Effector memory CD4-positive, alpha-beta T cell (primary cell): ENCODE data around the gene L3MBTL4.

ENCODE experiments used
- DNase-seq, 3 donors: peaks; one replicate each; pipeline ENCODE4 v3.0.0-alpha.2; 2020
- H3K27ac ChIP-seq: 2 replicates; pipeline ENCODE4 v1.7.0; 2013; ENCODE audit warnings: mild to moderate bottlenecking, low read length, moderate library complexity; ENCODE audit not compliant: insufficient read depth, poor library complexity, severe bottlenecking
- H3K27me3 ChIP-seq: replicated peaks from 2 replicates; pipeline ENCODE4 v1.7.0; 2013; ENCODE audit warnings: mild to moderate bottlenecking, low read length; ENCODE audit not compliant: insufficient read depth, control insufficient read depth, poor library complexity, severe bottlenecking
- H3K36me3 ChIP-seq: 2 replicates; pipeline ENCODE4 v1.7.0; 2013; ENCODE audit warnings: mild to moderate bottlenecking, low read length, moderate library complexity; ENCODE audit not compliant: control insufficient read depth, insufficient read depth
- H3K4me1 ChIP-seq: 2 replicates; pipeline ENCODE4 v1.7.0; 2013; ENCODE audit warnings: low read length, mild to moderate bottlenecking; ENCODE audit not compliant: control insufficient read depth, insufficient read depth, poor library complexity, severe bottlenecking
- H3K4me3 ChIP-seq: 2 replicates; pipeline ENCODE4 v1.7.0; 2013; ENCODE audit warnings: low read length, low read depth, mild to moderate bottlenecking; ENCODE audit not compliant: insufficient read depth, poor library complexity, severe bottlenecking
- H3K9me3 ChIP-seq: 2 replicates; pipeline ENCODE4 v1.7.0; 2013; ENCODE audit warnings: mild to moderate bottlenecking, low read length, moderate library complexity; ENCODE audit not compliant: control insufficient read depth

Gene L3MBTL4

GRCh38 chr18:5944448-5944847 lies 470.3 kb downstream of the L3MBTL4 start:
- H3K4me1 ChIP-seq = no peaks in the 10 kb centered on the region
- H3K9me3 ChIP-seq = no peaks in the 10 kb centered on the region
- no peak overlapping the region for H3K4me3 ChIP-seq
- no peak for DNase-seq
- H3K27ac ChIP-seq = no peak overlapping the region
- H3K36me3 ChIP-seq = no peaks in the 10 kb centered on the region
- H3K27me3 ChIP-seq = no peaks in the 10 kb centered on the region

GRCh38 chr18:5943514-5943913 lies 471.2 kb downstream of the L3MBTL4 start:
- Histone ChIP-seq H3K27me3 (no peaks in the 10 kb centered on the region), H3K4me3 (no peak overlapping the region), H3K4me1 (no peaks in the 10 kb centered on the region), H3K27ac (no peak overlapping the region), H3K36me3 (no peaks in the 10 kb centered on the region), H3K9me3 (no peaks in the 10 kb centered on the region)
- DNase-seq = no peak

GRCh38 chr18:5942591-5942990 lies 472.1 kb downstream of the L3MBTL4 start:
- no peak overlapping the region for H3K4me3 ChIP-seq

GRCh38 chr18:5941890-5942289 lies 472.8 kb downstream of the L3MBTL4 start:
- no peaks in the 10 kb centered on the region for H3K27me3 ChIP-seq
- H3K36me3 ChIP-seq = no peaks in the 10 kb centered on the region
- no peak overlapping the region for H3K27ac ChIP-seq
- H3K9me3 ChIP-seq = no peaks in the 10 kb centered on the region
- H3K4me3 ChIP-seq = no peak overlapping the region
- H3K4me1 ChIP-seq = no peaks in the 10 kb centered on the region
- DNase-seq = no peak

More at GRCh38 chr18:5942591-5942990, 472.1 kb downstream of the L3MBTL4 start:
- H3K9me3 ChIP-seq = no peaks in the 10 kb centered on the region
- DNase-seq = no peak
- H3K36me3 ChIP-seq = no peaks in the 10 kb centered on the region
- no peaks in the 10 kb centered on the region for H3K27me3 ChIP-seq
- no peaks in the 10 kb centered on the region for H3K4me1 ChIP-seq
- no peak overlapping the region for H3K27ac ChIP-seq

GRCh38 chr18:5939801-5940667 lies 474.7 kb downstream of the L3MBTL4 start:
- no peaks in the 10 kb centered on the region for H3K4me1 ChIP-seq
- H3K4me3 ChIP-seq = no peak overlapping the region
- DNase-seq = no peak
- no peaks in the 10 kb centered on the region for H3K9me3 ChIP-seq
- no peaks in the 10 kb centered on the region for H3K27me3 ChIP-seq
- H3K36me3 ChIP-seq = no peaks in the 10 kb centered on the region
- H3K27ac ChIP-seq = no peak overlapping the region

- H3K36me3 ChIP-seq = no peaks in the 10 kb centered on the region
- H3K4me1 ChIP-seq = no peaks in the 10 kb centered on the region
- no peak overlapping the region for H3K4me3 ChIP-seq
- DNase-seq = no peak
- no peaks in the 10 kb centered on the region for H3K27me3 ChIP-seq
- no peaks in the 10 kb centered on the region for H3K9me3 ChIP-seq
- no peak overlapping the region for H3K27ac ChIP-seq
These were observed 476.9 kb downstream of the L3MBTL4 start for GRCh38 chr18:5937795-5938194.

GRCh38 chr18:5937121-5937520 lies 477.6 kb downstream of the L3MBTL4 start:
- Histone ChIP-seq H3K36me3 (no peaks in the 10 kb centered on the region), H3K27me3 (no peaks in the 10 kb centered on the region), H3K4me1 (no peaks in the 10 kb centered on the region), H3K27ac (no peak overlapping the region), H3K9me3 (no peaks in the 10 kb centered on the region), H3K4me3 (no peak overlapping the region)
- no peak for DNase-seq

GRCh38 chr18:5930789-5931188 lies 483.9 kb downstream of the L3MBTL4 start:
- no peak for DNase-seq
- Histone ChIP-seq H3K4me1 (no peaks in the 10 kb centered on the region), H3K27me3 (no peaks in the 10 kb centered on the region)

GRCh38 chr18:5918205-5918858 lies 496.4 kb downstream of the L3MBTL4 start:
- Histone ChIP-seq H3K9me3 (no peaks in the 10 kb centered on the region), H3K36me3 (no peaks in the 10 kb centered on the region), H3K27ac (no peak overlapping the region), H3K27me3 (no peaks in the 10 kb centered on the region), H3K4me3 (no peak overlapping the region), H3K4me1 (no peaks in the 10 kb centered on the region)
- no peak for DNase-seq

More at GRCh38 chr18:5930789-5931188, 483.9 kb downstream of the L3MBTL4 start:
- no peaks in the 10 kb centered on the region for H3K9me3 ChIP-seq
- no peak overlapping the region for H3K4me3 ChIP-seq
- H3K36me3 ChIP-seq = no peaks in the 10 kb centered on the region
- no peak overlapping the region for H3K27ac ChIP-seq

- no peaks in the 10 kb centered on the region for H3K27me3 ChIP-seq
- no peaks in the 10 kb centered on the region for H3K4me1 ChIP-seq
- H3K27ac ChIP-seq = no peak overlapping the region
- H3K4me3 ChIP-seq = no peak overlapping the region
- DNase-seq = no peak
- H3K36me3 ChIP-seq = no peaks in the 10 kb centered on the region
- no peaks in the 10 kb centered on the region for H3K9me3 ChIP-seq
These were observed 499.8 kb downstream of the L3MBTL4 start for GRCh38 chr18:5914951-5915350.
